H1 (cell line): ENCODE results near the gene HSF2.

Source experiments
- GABPA ChIP-seq: IDR thresholded peaks from 2 replicates; pipeline ENCODE4 v1.6.1; 2011; ENCODE audit warnings: mild to moderate bottlenecking, low read length, moderate library complexity, borderline replicate concordance; ENCODE audit not compliant: insufficient read depth
- POLR2AphosphoS5 ChIP-seq: IDR thresholded peaks from 2 replicates; pipeline ENCODE4 v1.6.1; 2011; ENCODE audit warnings: low read depth, low read length
- TF ChIP-seq, protein P1 (sequence below), 3 experiments: IDR thresholded peaks; 1 replicate in 2 of 3; 2 replicates in 1 of 3; pipeline versions ENCODE4 v1.5.1 to v1.6.1; 2011; ENCODE audit warnings: low read length in 3 of 3, mild to moderate bottlenecking in 3 of 3, inconsistent platforms in 2 of 3, low read depth in 1 of 3, moderate library complexity in 1 of 3; ENCODE audit not compliant: insufficient read depth in 1 of 3; ENCODE audit errors: control extremely low read depth in 1 of 3

GRCh38 chr6:122393351-122393896 is 6.0 kb upstream of the HSF2 start:
- TF ChIP-seq GABPA (no peak), POLR2AphosphoS5 (no peak)
- TF ChIP-seq, protein P1, sequence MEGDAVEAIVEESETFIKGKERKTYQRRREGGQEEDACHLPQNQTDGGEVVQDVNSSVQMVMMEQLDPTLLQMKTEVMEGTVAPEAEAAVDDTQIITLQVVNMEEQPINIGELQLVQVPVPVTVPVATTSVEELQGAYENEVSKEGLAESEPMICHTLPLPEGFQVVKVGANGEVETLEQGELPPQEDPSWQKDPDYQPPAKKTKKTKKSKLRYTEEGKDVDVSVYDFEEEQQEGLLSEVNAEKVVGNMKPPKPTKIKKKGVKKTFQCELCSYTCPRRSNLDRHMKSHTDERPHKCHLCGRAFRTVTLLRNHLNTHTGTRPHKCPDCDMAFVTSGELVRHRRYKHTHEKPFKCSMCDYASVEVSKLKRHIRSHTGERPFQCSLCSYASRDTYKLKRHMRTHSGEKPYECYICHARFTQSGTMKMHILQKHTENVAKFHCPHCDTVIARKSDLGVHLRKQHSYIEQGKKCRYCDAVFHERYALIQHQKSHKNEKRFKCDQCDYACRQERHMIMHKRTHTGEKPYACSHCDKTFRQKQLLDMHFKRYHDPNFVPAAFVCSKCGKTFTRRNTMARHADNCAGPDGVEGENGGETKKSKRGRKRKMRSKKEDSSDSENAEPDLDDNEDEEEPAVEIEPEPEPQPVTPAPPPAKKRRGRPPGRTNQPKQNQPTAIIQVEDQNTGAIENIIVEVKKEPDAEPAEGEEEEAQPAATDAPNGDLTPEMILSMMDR (IDR thresholded peaks at IDR 0.05; ENCODE audit: control extremely low read depth in 1 of 3, insufficient read depth in 1 of 3, low read depth in 1 of 3, low read length in 3 of 3): no peak
